ENCODE measurements around the gene LIMS1.
"Not testable (repeated sequence)": the region's sequence is repeated elsewhere in the genome, so short reads cannot be mapped to it uniquely, and the experiment has no call there.

The LIMS1 gene, protein sequence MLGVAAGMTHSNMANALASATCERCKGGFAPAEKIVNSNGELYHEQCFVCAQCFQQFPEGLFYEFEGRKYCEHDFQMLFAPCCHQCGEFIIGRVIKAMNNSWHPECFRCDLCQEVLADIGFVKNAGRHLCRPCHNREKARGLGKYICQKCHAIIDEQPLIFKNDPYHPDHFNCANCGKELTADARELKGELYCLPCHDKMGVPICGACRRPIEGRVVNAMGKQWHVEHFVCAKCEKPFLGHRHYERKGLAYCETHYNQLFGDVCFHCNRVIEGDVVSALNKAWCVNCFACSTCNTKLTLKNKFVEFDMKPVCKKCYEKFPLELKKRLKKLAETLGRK

DNA sequence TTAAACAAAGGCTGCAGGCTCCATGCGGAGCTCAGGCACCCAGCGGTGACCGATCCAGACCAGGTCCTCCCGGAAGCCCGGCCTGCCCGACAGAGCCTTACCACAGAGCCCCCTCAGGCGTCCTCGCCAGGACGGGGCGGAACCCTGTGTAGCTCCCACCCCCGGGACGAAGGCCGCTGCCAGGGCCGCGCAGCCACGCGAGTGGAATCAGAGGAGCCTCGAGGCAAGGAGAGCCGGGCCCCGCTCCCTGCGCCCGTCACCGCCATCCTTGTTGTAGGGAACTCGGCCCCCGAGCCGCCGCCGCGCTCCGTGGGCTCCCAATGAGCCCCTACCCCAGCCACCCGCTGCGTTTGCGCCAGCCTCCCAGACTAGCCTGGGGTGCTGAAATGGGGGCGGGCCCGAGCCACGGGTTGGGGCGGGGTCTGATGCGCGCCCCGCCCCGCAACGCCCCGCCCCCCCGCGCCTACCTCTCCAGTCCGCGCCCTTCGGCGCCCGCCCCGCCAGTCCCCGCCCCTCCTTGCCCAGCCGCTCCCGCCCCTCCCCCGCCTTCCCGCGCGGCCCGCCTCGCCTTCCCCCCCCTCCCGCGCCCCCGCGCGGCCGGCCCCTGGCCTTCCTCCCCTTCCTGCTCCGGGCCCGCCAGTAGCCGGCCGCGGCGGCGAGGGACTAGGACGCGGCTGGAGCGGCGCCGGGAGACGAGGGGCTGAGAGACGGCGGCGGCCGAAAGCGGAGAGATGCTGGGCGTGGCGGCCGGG, at the start of gene LIMS1:
LIMS1 (plus strand) TSS at position 639 of the 752 bp plus-strand sequence; CDS start at position 732, 93 bp downstream.
- no peaks in the 10 kb centered on the region for H3K27me3 ChIP-seq (replicated peaks; ENCODE audit: control insufficient read depth, insufficient read depth, low read length)
- H3K9me3 ChIP-seq (ENCODE audit: control insufficient read depth, low read length), result no peaks in the 10 kb centered on the region
- peak within 1 kb of the TSS; percentile 89 for H3K4me3 ChIP-seq (ENCODE audit: low read length)
- H3K9ac ChIP-seq (ENCODE audit: low read length), result peak within 1 kb of the TSS; percentile 95
- peaks cover 32% of the 10 kb centered on the region for H3K4me1 ChIP-seq (ENCODE audit: control insufficient read depth, insufficient read depth, low read length)
- no peaks in the 10 kb centered on the region for H3K36me3 ChIP-seq (ENCODE audit: control insufficient read depth, insufficient read depth, low read length, severe bottlenecking)
- peak; percentile 96 for DNase-seq (ENCODE audit: low read depth)

DNA sequence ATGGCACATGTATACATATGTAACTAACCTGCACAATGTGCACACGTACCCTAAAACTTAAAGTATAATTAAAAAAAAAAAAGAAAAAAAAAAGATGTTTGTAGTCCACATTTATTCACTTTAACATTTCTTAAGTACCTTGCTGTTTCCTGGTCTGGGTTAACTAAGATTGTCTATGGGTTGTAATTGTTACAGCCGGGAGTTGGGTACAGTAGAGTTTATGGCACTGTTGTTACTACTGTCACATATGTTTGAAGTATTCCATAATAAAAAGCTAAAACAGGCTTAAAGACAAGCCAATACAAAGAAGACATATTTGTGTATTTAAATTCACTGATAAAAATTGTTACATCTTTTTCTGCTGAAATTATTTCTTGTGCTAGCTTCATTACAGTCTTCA, 49.0 kb upstream of the LIMS1 start:
- no peaks in the 10 kb centered on the region for H3K9me3 ChIP-seq (ENCODE audit: control insufficient read depth, low read length)
- no peak overlapping the region for H3K9ac ChIP-seq (ENCODE audit: low read length)
- no peak overlapping the region for H3K4me3 ChIP-seq (ENCODE audit: low read length)
- no peaks in the 10 kb centered on the region for H3K27me3 ChIP-seq (replicated peaks; ENCODE audit: control insufficient read depth, insufficient read depth, low read length)
- H3K4me1 ChIP-seq (ENCODE audit: control insufficient read depth, insufficient read depth, low read length), result peaks cover 8% of the 10 kb centered on the region
- peaks cover 83% of the 10 kb centered on the region for H3K36me3 ChIP-seq (ENCODE audit: control insufficient read depth, insufficient read depth, low read length, severe bottlenecking)
- DNase-seq (ENCODE audit: low read depth), result no peak

DNA sequence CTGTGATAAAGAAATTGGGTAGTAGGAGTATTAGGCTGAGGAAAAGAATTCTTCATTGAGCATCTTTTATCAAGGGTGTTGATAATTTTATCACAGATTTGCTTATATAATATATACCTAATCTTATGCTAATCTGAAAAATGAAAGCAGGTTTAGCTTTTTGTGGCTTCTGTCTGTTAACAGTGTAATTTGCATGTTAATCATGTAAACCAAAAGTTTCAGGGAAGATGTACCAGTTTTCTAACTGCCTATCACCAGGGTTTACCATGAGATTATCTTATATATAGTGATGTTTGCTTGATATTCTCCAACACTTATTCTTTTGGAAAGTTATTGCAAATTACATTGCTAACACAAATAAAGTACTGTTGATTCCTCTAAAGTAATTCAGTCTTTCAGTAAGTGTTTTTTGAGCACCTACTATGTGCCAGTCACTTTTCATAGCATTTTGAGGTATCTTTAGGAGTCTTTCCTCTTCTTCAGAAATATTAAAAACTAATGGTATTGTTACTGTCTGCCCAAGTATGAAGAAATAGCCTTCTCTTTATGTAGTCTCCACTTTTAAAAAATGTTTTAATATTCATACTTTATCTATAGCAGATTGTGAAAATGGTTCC, 43.7 kb upstream of the LIMS1 start:
- H3K36me3 ChIP-seq (ENCODE audit: control insufficient read depth, insufficient read depth, low read length, severe bottlenecking), result peaks cover 75% of the 10 kb centered on the region
- H3K9ac ChIP-seq (ENCODE audit: low read length), result no peak overlapping the region
- H3K27me3 ChIP-seq (replicated peaks; ENCODE audit: control insufficient read depth, insufficient read depth, low read length), result no peaks in the 10 kb centered on the region
- H3K4me1 ChIP-seq (ENCODE audit: control insufficient read depth, insufficient read depth, low read length), result peaks cover 19% of the 10 kb centered on the region
- no peak overlapping the region for H3K4me3 ChIP-seq (ENCODE audit: low read length)
- no peaks in the 10 kb centered on the region for H3K9me3 ChIP-seq (ENCODE audit: control insufficient read depth, low read length)
- no peak for DNase-seq (ENCODE audit: low read depth)

DNA sequence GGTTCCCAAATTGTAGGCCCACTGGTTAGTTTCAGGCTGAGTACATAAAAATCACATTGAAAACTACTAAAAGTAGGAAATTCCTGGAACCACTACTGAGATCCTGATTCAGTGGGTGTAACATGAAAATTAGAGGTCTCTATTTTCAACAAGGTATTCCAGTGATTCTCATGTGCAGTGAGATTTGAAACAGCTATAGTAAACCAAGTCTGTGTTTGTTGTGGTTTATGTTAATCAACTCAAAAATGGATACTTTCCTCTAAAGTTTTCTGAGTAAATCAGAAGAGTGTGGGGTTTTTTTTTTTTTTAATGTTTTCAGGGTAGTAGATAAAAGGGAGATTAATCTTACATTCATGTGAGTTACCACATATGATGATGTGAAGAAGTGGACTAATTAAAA, 42.4 kb upstream of the LIMS1 start:
- no peaks in the 10 kb centered on the region for H3K9me3 ChIP-seq (ENCODE audit: control insufficient read depth, low read length)
- H3K9ac ChIP-seq (ENCODE audit: low read length), result no peak overlapping the region
- H3K4me3 ChIP-seq (ENCODE audit: low read length), result no peak overlapping the region
- peak; percentile 7 for DNase-seq (ENCODE audit: low read depth)
- no peaks in the 10 kb centered on the region for H3K27me3 ChIP-seq (replicated peaks; ENCODE audit: control insufficient read depth, insufficient read depth, low read length)
- H3K4me1 ChIP-seq (ENCODE audit: control insufficient read depth, insufficient read depth, low read length), result peaks cover 16% of the 10 kb centered on the region
- H3K36me3 ChIP-seq (ENCODE audit: control insufficient read depth, insufficient read depth, low read length, severe bottlenecking), result peaks cover 66% of the 10 kb centered on the region

DNA sequence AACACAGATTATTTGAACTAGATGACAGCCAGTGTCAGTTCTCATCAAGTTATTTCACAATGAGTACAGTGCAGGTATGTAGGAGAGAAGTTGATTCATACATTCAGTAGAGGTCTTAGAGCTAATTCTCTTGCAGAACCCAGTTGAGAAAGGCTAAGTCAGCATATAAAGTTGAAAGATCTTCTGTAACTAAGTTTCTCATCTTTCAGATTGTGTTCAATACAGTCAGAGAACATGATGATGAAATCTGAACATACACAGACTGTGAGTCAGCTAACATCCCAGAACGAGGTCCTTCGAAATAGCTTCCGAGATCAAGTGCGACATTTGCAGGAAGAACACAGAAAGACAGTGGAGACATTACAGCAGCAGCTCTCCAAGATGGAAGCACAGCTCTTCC, 41.9 kb upstream of the LIMS1 start:
- no peaks in the 10 kb centered on the region for H3K27me3 ChIP-seq (replicated peaks; ENCODE audit: control insufficient read depth, insufficient read depth, low read length)
- DNase-seq (ENCODE audit: low read depth), result peak; percentile 92
- no peak overlapping the region for H3K4me3 ChIP-seq (ENCODE audit: low read length)
- H3K36me3 ChIP-seq (ENCODE audit: control insufficient read depth, insufficient read depth, low read length, severe bottlenecking), result peaks cover 66% of the 10 kb centered on the region
- peaks cover 16% of the 10 kb centered on the region for H3K4me1 ChIP-seq (ENCODE audit: control insufficient read depth, insufficient read depth, low read length)
- no peak overlapping the region for H3K9ac ChIP-seq (ENCODE audit: low read length)
- H3K9me3 ChIP-seq (ENCODE audit: control insufficient read depth, low read length), result no peaks in the 10 kb centered on the region

DNA sequence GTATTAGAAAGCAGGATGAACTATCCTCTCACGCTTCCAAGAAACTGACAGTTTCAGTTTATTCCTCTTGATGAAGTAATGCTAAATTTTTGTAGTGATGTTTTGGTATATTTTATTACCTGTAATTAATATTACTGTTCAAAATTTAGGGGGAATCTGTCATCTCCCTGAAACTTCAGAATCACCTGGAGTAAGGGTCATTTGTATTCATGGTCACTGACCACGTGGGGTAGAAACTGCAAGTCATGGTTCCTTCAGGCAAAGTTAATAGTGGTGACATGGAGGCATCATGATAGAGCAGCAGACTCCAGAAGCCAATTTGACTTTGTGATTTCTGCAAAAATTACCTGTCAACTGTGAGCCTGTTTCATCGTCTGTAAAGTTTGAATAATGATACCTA, 38.1 kb upstream of the LIMS1 start:
- not testable (repeated sequence) for H3K27me3 ChIP-seq (replicated peaks; ENCODE audit: control insufficient read depth, insufficient read depth, low read length); H3K9me3 ChIP-seq (ENCODE audit: control insufficient read depth, low read length); H3K4me3 ChIP-seq (ENCODE audit: low read length); H3K9ac ChIP-seq (ENCODE audit: low read length); DNase-seq (ENCODE audit: low read depth)
- peaks cover 11% of the 10 kb centered on the region for H3K4me1 ChIP-seq (ENCODE audit: control insufficient read depth, insufficient read depth, low read length)
- peaks cover 45% of the 10 kb centered on the region for H3K36me3 ChIP-seq (ENCODE audit: control insufficient read depth, insufficient read depth, low read length, severe bottlenecking)

DNA sequence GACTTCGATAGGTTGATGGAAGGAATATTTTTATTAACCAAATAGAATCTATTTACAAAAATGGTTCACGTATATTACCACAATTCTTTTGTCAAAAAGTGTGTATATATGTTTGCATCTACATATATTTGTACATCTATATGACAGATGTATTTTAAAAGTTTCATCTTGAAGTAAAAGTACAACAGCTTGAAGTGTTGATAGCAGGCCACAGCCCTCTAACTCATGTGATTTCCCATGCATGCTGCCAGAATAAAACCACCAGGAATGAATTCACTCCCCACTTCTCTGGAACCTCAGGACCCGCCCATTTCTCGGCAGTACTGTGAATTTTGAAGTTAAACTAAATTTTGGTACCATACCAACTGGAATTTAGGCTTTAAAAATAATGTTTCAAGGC, 26.6 kb upstream of the LIMS1 start:
- H3K9ac ChIP-seq (ENCODE audit: low read length); DNase-seq (ENCODE audit: low read depth); H3K9me3 ChIP-seq (ENCODE audit: control insufficient read depth, low read length); H3K4me1 ChIP-seq (ENCODE audit: control insufficient read depth, insufficient read depth, low read length); H3K4me3 ChIP-seq (ENCODE audit: low read length); H3K27me3 ChIP-seq (replicated peaks; ENCODE audit: control insufficient read depth, insufficient read depth, low read length): not testable (repeated sequence)
- H3K36me3 ChIP-seq (ENCODE audit: control insufficient read depth, insufficient read depth, low read length, severe bottlenecking), result peaks cover 11% of the 10 kb centered on the region

DNA sequence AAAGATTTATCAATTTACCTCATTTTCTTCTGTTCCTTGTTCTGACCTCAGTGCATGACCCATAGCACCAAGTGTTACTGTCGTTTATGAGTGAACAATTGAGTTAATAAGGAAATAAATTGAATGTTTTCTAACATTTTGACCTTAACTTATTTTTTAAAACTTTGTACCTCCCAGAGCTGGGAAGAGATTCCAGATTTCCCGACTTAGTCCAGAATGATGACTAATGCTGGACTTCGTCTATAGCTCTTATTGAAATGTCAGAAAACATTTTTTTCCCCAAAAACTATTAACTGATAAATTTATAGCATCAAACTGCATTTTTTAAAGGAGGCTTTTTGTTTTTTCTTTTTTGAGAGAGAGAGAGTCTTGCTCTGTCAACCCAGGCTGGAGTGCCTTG, 21.8 kb upstream of the LIMS1 start:
- not testable (repeated sequence) for H3K27me3 ChIP-seq (replicated peaks; ENCODE audit: control insufficient read depth, insufficient read depth, low read length); H3K9me3 ChIP-seq (ENCODE audit: control insufficient read depth, low read length); H3K36me3 ChIP-seq (ENCODE audit: control insufficient read depth, insufficient read depth, low read length, severe bottlenecking); H3K4me3 ChIP-seq (ENCODE audit: low read length); H3K9ac ChIP-seq (ENCODE audit: low read length); H3K4me1 ChIP-seq (ENCODE audit: control insufficient read depth, insufficient read depth, low read length); DNase-seq (ENCODE audit: low read depth)

DNA sequence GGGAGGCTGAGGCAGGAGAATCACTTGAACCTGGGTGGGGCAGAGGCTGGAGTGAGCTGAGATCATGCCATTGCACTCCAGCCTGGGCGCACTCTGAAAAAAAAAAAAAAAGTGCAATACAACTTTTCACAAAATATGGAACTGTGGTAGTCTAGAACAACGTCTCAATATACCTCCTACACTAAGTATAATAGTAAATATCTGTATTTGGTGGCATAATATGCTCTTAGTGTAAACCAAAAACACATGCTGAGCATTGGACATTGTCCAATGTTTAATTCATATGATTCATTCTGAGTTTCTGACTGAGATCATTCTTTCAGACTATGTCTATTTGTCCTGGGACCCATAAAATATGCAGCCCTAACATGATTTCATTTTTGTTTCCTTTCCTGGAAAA, 19.8 kb upstream of the LIMS1 start:
- H3K9me3 ChIP-seq (ENCODE audit: control insufficient read depth, low read length); H3K4me3 ChIP-seq (ENCODE audit: low read length); H3K27me3 ChIP-seq (replicated peaks; ENCODE audit: control insufficient read depth, insufficient read depth, low read length); H3K36me3 ChIP-seq (ENCODE audit: control insufficient read depth, insufficient read depth, low read length, severe bottlenecking); H3K4me1 ChIP-seq (ENCODE audit: control insufficient read depth, insufficient read depth, low read length); H3K9ac ChIP-seq (ENCODE audit: low read length): not testable (repeated sequence)
- peak; percentile 49 for DNase-seq (ENCODE audit: low read depth)

DNA sequence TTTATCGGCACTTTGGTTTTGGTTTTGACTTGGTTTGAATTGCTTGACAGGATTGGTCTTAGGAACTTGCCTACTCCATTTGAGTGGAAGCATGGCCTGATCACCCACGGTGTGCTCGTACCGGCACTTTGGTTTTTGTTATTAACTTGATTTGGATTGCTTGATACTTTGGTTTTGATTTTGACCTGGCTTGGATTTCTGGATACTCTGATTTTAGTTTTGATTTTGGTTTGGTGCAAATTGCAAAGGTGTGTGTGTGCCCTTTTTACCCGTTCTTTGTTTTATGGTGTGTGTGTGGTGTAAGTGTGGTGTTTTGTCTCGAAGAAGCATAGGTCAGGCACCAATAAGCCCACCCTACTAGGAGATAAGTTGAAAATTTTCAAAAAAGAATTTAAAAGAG, 9.6 kb upstream of the LIMS1 start:
- H3K4me3 ChIP-seq (ENCODE audit: low read length); H3K27me3 ChIP-seq (replicated peaks; ENCODE audit: control insufficient read depth, insufficient read depth, low read length); H3K9me3 ChIP-seq (ENCODE audit: control insufficient read depth, low read length); H3K4me1 ChIP-seq (ENCODE audit: control insufficient read depth, insufficient read depth, low read length); H3K36me3 ChIP-seq (ENCODE audit: control insufficient read depth, insufficient read depth, low read length, severe bottlenecking); H3K9ac ChIP-seq (ENCODE audit: low read length); DNase-seq (ENCODE audit: low read depth): not testable (repeated sequence)

DNA sequence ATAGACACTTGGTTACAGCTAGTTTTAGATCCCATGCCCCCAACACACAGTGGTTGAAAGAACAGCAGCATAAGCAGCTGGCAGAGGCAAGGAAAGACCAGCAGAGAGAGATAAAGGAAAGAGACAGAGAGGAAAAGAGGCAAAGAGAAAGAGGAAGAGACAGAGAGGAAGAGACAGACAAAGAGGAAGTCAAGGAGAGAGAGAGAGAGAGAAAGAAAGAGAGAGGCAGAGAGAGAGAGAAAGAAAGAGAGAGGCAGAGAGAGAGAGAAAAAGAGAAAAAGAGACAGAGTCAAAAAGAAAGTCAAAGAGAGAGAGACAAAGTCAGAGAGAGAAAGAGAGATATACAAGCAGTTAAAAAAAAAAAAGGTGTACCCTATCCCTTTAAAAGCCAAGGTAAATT, 9.0 kb upstream of the LIMS1 start:
- H3K36me3 ChIP-seq (ENCODE audit: control insufficient read depth, insufficient read depth, low read length, severe bottlenecking); H3K9ac ChIP-seq (ENCODE audit: low read length); H3K9me3 ChIP-seq (ENCODE audit: control insufficient read depth, low read length); H3K4me1 ChIP-seq (ENCODE audit: control insufficient read depth, insufficient read depth, low read length); H3K27me3 ChIP-seq (replicated peaks; ENCODE audit: control insufficient read depth, insufficient read depth, low read length); DNase-seq (ENCODE audit: low read depth); H3K4me3 ChIP-seq (ENCODE audit: low read length): not testable (repeated sequence)

Data from adipocyte (in vitro differentiated cells).